Motor neuron (in vitro differentiated cells): Measurements from ENCODE around the gene PLEKHH1. TPM values are rescaled to one million over a fixed set of nuclear protein-coding genes. Genes with fewer than 3 reads are reported as not detected.
A peak's percentile ranks its signal among the peaks of the same experiment; 100 is the strongest.
"Not testable (repeated sequence)": the region's sequence is repeated elsewhere in the genome, so short reads cannot be mapped to it uniquely, and the experiment has no call there.

ENCODE experiments used
- ATAC-seq, 8 experiments: fragments of 200-7000 bp; cut with Tn5 transposase; replicated peaks in 6 of 8; 2 replicates each; pipeline ENCODE4 v1.8.0; 2021; ENCODE audit warnings: mild to moderate bottlenecking in 8 of 8, moderate library complexity in 8 of 8
- H3K27ac ChIP-seq, 2 donors: fragments of 250-450 bp; sonication (Bioruptor Pico); 2 replicates each; pipeline ENCODE4 v1.9.0; 2021; ENCODE audit warnings: antibody characterized with exemption in 2 of 2, mild to moderate bottlenecking in 2 of 2, moderate library complexity in 1 of 2
- H3K4me1 ChIP-seq, 2 donors: fragments of 250-450 bp; sonication (Bioruptor Pico); replicated peaks in 1 of 2; 2 replicates each; pipeline ENCODE4 v1.6.1; 2021; ENCODE audit warnings: antibody characterized with exemption in 2 of 2, mild to moderate bottlenecking in 2 of 2, moderate library complexity in 1 of 2
- H3K4me3 ChIP-seq, 5 donors: fragments of 250-450 bp; sonication (Bioruptor Pico); 2 replicates each; pipeline ENCODE4 v1.9.0; 2021; ENCODE audit warnings: antibody characterized with exemption in 5 of 5, mild to moderate bottlenecking in 5 of 5, moderate library complexity in 4 of 5
- WGBS, 10 experiments: fragments of 450-650 bp; shearing (Covaris generic); methylation state at CpG; one replicate each; pipeline ENCODE4 v1.0.0; 2022; 5-methylcytosine and 5-hydroxymethylcytosine counted together
- in situ Hi-C, 9 experiments: fragments of 400-800 bp; cut with MboI; loops; one replicate each; pipeline ENCODE4 v1.15.0; 2021; ENCODE audit warnings: low sequenced_read_pairs in 9 of 9, low pct_unique_long_range_greater_than_20kb in 2 of 9; ENCODE audit not compliant: unreplicated experiment in 9 of 9
- total RNA-seq, 8 experiments: library from RNA; unstranded; fragments of 300-600 nt; gene quantifications; 2 replicates each; pipeline versions ENCODE4 v1.2.3 to v1.2.4, GENCODE V29; 2022

The PLEKHH1 gene
- total RNA-seq, 8 experiments from 2014 or later, result 1.2 to 11.2 (median 6.0) TPM

DNA sequence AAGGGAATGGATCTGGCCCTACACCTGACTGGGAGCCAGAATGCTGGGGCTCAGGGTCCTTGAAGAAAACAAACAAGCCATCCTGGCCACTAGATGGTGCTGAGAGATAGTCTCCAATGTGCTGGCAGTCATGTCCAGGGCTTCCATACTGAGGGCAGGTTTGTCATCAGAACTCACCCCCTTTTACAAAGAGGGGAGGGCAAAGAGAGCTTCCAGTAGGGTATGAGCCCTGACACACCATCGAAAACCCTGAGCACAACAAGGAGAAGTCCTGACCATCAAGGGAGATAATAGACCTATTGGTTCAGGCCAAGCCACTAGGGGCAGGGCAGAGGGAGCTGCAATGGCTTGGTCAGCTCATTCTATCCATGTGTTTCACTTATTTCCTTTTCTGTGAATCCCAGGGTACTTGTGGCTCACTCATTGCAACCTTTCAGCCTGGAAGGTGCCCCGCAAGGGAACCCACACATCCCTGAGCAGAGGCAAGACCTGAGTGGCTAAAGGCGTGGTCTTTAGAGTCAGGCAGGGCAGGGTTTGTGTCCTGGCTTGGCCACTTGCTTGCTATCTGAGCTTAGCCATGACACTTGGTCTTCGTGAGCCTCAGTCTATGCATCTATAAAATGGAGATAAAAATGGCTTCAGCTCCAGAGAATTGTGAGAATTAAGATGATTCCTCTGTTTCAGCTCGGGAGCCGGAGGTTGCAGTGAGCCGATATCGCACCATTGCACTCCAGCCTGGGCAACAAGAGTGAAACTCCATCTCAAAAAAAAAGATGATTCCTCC lies 6.2 kb upstream of the PLEKHH1 start:
- Histone ChIP-seq H3K4me3 (no peak overlapping the region), H3K27ac (no peak overlapping the region), H3K4me1 (peaks cover 6 to 12% of the 10 kb centered on the region in 2 donors)
- in situ Hi-C loops, result no loop called here
- WGBS, 10 experiments, result 0 to 89% (median 67%) methylated on average over 1 to 6 of the region's 8 CpGs; no CpG with 5 or more reads in 1 of the 10 experiments
- ATAC-seq, result peak in 7 of 8 experiments; percentile 32 to 95 (median 87)

DNA sequence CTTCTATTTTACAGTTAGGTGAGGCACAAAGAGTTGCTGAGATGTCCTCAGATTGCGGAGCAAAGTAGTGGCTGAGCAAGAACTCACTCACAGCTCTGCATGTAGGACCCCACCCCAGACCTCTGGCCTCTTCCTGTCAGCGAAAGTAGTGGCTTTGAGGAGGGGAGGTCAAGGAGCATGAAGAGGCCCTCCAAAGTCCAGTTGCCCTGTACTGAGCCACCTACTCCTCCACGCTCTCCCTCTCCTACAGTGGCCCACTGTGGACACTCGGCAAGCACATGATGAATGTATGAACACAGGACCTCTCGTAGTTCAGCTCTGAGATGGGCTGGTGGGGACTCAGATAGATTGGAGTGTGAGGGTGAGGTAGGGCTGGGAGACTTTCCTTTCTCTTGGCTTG lies 5.3 kb upstream of the PLEKHH1 start:
- in situ Hi-C loops, result no loop called here
- no peak overlapping the region for H3K4me3 ChIP-seq
- H3K27ac ChIP-seq, result no peak overlapping the region
- WGBS, 10 experiments, result 31 to 100% (median 73%) methylated on average over 2 to 4 of the region's 5 CpGs; no CpG with 5 or more reads in 4 of the 10 experiments
- peaks cover 6 to 12% of the 10 kb centered on the region in 2 donors for H3K4me1 ChIP-seq
- no peak for ATAC-seq

DNA sequence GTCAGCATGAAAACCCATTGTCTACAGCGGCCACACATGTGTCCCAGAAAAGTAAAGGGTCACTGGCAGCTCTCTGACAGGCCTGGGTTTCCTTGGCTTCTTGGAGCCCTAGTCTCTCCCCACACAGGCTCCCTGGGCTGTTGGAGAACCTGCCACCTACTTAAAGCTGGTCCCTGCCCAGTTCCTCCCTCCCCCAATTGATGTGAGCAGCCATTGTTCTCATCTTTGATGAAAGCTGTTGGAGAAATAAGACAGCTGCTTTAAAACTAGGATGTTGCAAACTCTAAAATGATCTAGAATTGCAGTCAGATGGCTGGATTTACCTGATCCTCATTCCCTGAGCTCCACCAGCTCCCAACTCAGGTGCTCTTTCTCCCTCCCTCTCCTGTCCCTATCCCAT lies 4.8 kb upstream of the PLEKHH1 start:
- in situ Hi-C loops, result no loop called here
- Histone ChIP-seq H3K27ac (no peak overlapping the region), H3K4me3 (no peak overlapping the region), H3K4me1 (peaks cover 6 to 12% of the 10 kb centered on the region in 2 donors)
- ATAC-seq, result no peak
- 100% methylated on average over 1 of the region's 1 CpG; no CpG with 5 or more reads in 8 of the 10 experiments for WGBS, 10 experiments

- 59 to 100% (median 83%) methylated on average over 1 to 5 of the region's 5 CpGs; no CpG with 5 or more reads in 3 of the 10 experiments for WGBS, 10 experiments
- in situ Hi-C loops, result no loop called here
- Histone ChIP-seq H3K4me1 (no peaks in the 10 kb centered on the region), H3K4me3 (no peak overlapping the region), H3K27ac (no peak overlapping the region)
- ATAC-seq, result no peak
Observed at GRCh38 chr14:67529947-67530935, 2.8 kb upstream of the PLEKHH1 start.

DNA sequence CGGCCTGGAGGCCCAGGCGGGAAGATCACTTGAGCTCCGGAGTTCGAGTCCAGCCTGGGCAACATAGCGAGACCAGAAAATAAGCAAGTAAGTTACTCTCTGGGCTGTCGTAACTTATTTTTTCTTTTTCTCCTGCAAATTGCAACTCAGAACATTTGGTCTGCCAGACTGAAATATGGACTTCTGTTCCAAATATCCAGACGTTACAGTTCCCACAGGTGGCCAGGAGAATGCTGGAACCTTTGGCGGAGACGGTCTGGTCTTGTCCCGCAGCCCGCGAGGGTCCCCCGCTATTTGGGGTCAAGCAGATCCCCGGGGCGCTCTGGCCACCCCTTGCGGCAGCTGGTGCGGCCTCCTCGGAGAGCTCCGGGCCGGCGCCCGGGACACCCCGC lies 488 bp upstream of the PLEKHH1 start:
- H3K27ac ChIP-seq, result no peak overlapping the region
- H3K4me1 ChIP-seq, result no peaks in the 10 kb centered on the region
- H3K4me3 ChIP-seq, result peak overlapping the region; percentile 54 to 99 (median 84)
- in situ Hi-C loops, result no loop called here
- WGBS, 10 experiments, result 0 to 82% (median 64%) methylated on average over 1 to 10 of the region's 23 CpGs; no CpG with 5 or more reads in 1 of the 10 experiments
- no peak for ATAC-seq

DNA sequence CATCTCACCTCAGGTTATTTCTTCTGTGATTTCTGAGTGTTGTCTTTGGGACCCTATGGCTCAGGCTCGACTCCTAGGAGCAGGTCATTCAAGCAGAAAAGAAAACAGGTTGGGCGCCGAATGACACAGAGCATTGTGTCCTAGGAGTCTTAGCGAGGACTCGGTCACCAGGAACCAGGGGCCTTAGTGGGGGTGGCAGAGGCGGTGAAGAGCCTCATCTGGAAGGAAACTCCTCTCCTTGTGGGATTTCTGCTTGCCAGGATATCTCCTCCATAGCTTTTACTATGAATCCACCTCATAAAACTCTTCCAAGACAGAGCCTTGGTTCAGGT lies 630 bp downstream of the PLEKHH1 start:
- in situ Hi-C loops, result no loop called here
- WGBS, 10 experiments, result 0 to 95% (median 19%) methylated on average over 1 to 6 of the region's 6 CpGs; no CpG with 5 or more reads in 4 of the 10 experiments
- H3K4me1 ChIP-seq, result no peaks in the 10 kb centered on the region
- peak overlapping the region; percentile 54 to 99 (median 84) for H3K4me3 ChIP-seq
- ATAC-seq, result peak in 5 of 8 experiments; percentile 17 to 39 (median 35)
- H3K27ac ChIP-seq, result peak overlapping the region in 1 of 2 donors; percentile 28

- ATAC-seq, result no peak
- Histone ChIP-seq H3K4me3 (no peak overlapping the region), H3K4me1 (no peaks in the 10 kb centered on the region), H3K27ac (no peak overlapping the region)
- WGBS, 10 experiments, result 60 to 94% (median 73%) methylated on average over 1 to 4 of the region's 4 CpGs; no CpG with 5 or more reads in 5 of the 10 experiments
- in situ Hi-C loops, result no loop called here
Observed at GRCh38 chr14:67536087-67536486, 3.0 kb downstream of the PLEKHH1 start.

- H3K4me3 ChIP-seq, result no peak overlapping the region
- in situ Hi-C loops, result no loop called here
- H3K27ac ChIP-seq, result no peak overlapping the region
- WGBS, 10 experiments, result 8 to 100% (median 93%) methylated on average over 1 to 3 of the region's 3 CpGs; no CpG with 5 or more reads in 4 of the 10 experiments
- ATAC-seq, result no peak
- H3K4me1 ChIP-seq, result no peaks in the 10 kb centered on the region
Observed at GRCh38 chr14:67537736-67538135, 4.6 kb downstream of the PLEKHH1 start.

- H3K27ac ChIP-seq, result no peak overlapping the region
- no peaks in the 10 kb centered on the region for H3K4me1 ChIP-seq
- no peak for ATAC-seq
- H3K4me3 ChIP-seq, result no peak overlapping the region
- 42 to 100% (median 80%) methylated on average over 1 to 2 of the region's 2 CpGs; no CpG with 5 or more reads in 3 of the 10 experiments for WGBS, 10 experiments
- in situ Hi-C loops, result no loop called here
Observed at GRCh38 chr14:67538501-67538900, 5.4 kb downstream of the PLEKHH1 start.

GRCh38 chr14:67539116-67539515 lies 6.0 kb downstream of the PLEKHH1 start:
- in situ Hi-C loops, result no loop called here
- ATAC-seq, result peak in 3 of 8 experiments; percentile 34 to 75 (median 51)
- WGBS, 10 experiments, result 0 to 61% (median 21%) methylated on average over 1 to 4 of the region's 5 CpGs; no CpG with 5 or more reads in 2 of the 10 experiments
- H3K4me1 ChIP-seq, result no peaks in the 10 kb centered on the region
- H3K27ac ChIP-seq, result no peak overlapping the region
- H3K4me3 ChIP-seq, result no peak overlapping the region

GRCh38 chr14:67541448-67542387 lies 8.6 kb downstream of the PLEKHH1 start:
- Histone ChIP-seq H3K4me1 (no peaks in the 10 kb centered on the region), H3K27ac (no peak overlapping the region), H3K4me3 (no peak overlapping the region)
- no peak for ATAC-seq
- 42 to 82% (median 66%) methylated on average over 4 to 19 of the region's 24 CpGs for WGBS, 10 experiments
- in situ Hi-C loops, result no loop called here

GRCh38 chr14:67542620-67543019 lies 9.5 kb downstream of the PLEKHH1 start:
- H3K4me3 ChIP-seq, ATAC-seq, H3K4me1 ChIP-seq, H3K27ac ChIP-seq, in situ Hi-C loops: not testable (repeated sequence)
- WGBS, 10 experiments, result 71 to 100% (median 93%) methylated on average over 2 to 8 of the region's 13 CpGs; no CpG with 5 or more reads in 4 of the 10 experiments
